ENCODE data around the gene PDGFD.

PDGFD gene

GRCh38 chr11:104001561-104002056, 162.3 kb downstream of the PDGFD start:
- Histone ChIP-seq H3K27ac (ENCODE audit: low read length) (no peak overlapping the region), H3K9me3 (ENCODE audit: control insufficient read depth in 2 of 2, low read length in 2 of 2) (no peaks in the 10 kb centered on the region), H3K4me3 (ENCODE audit: low read length in 2 of 2) (no peak overlapping the region), H3K9ac (ENCODE audit: low read length in 2 of 2) (no peak overlapping the region), H3K36me3 (ENCODE audit: control insufficient read depth in 2 of 2, insufficient read depth in 2 of 2, low read length in 2 of 2) (no peaks in the 10 kb centered on the region), H3K4me1 (ENCODE audit: control insufficient read depth, insufficient read depth, low read length) (no peaks in the 10 kb centered on the region), H3K27me3 (ENCODE audit: control insufficient read depth in 1 of 2, insufficient read depth in 2 of 2, low read length in 2 of 2) (no peaks in the 10 kb centered on the region)

- Histone ChIP-seq H3K27ac (ENCODE audit: low read length) (no peak overlapping the region), H3K36me3 (ENCODE audit: control insufficient read depth in 2 of 2, insufficient read depth in 2 of 2, low read length in 2 of 2) (no peaks in the 10 kb centered on the region), H3K9me3 (ENCODE audit: control insufficient read depth in 2 of 2, low read length in 2 of 2) (no peaks in the 10 kb centered on the region), H3K27me3 (ENCODE audit: control insufficient read depth in 1 of 2, insufficient read depth in 2 of 2, low read length in 2 of 2) (no peaks in the 10 kb centered on the region), H3K9ac (ENCODE audit: low read length in 2 of 2) (no peak overlapping the region), H3K4me3 (ENCODE audit: low read length in 2 of 2) (no peak overlapping the region), H3K4me1 (ENCODE audit: control insufficient read depth, insufficient read depth, low read length) (no peaks in the 10 kb centered on the region)
These were observed 163.1 kb downstream of the PDGFD start for GRCh38 chr11:104000798-104001197.

DNA sequence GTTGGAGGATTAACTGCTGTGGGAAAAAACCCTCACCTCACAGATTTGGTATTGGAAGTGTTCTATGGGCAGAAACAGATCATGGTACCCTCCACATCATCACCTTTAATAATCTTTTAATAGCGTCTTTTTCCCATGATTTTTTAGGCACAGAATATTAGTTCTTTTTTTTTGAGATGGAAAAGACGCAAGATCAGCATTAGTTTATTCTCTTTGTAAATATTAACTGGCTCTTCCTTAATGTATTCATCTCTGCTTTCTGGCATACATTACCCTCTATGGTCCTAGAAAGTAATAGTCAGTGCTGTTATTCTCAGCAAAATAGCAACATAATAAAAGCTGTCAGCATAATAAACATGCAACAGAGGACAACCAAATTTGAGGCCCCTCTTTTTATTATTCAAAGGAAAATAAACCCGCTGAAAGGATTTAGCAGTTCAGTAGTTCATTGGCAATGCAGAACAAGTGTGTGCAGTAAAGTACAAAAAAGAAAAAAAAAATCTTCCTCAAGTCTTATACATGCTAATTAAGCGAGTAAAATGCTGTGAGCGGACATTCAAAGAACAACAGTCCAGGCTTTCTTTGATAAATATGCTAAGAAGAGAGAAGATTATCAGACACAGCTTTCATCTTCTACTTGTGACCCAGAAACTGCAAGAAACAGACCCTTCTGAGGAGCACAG, 165.0 kb downstream of the PDGFD start:
- Histone ChIP-seq H3K9ac (ENCODE audit: low read length in 2 of 2) (no peak overlapping the region), H3K27me3 (ENCODE audit: control insufficient read depth in 1 of 2, insufficient read depth in 2 of 2, low read length in 2 of 2) (no peaks in the 10 kb centered on the region), H3K36me3 (ENCODE audit: control insufficient read depth in 2 of 2, insufficient read depth in 2 of 2, low read length in 2 of 2) (no peaks in the 10 kb centered on the region), H3K4me1 (ENCODE audit: control insufficient read depth, insufficient read depth, low read length) (no peaks in the 10 kb centered on the region), H3K9me3 (ENCODE audit: control insufficient read depth in 2 of 2, low read length in 2 of 2) (no peaks in the 10 kb centered on the region), H3K27ac (ENCODE audit: low read length) (no peak overlapping the region), H3K4me3 (ENCODE audit: low read length in 2 of 2) (no peak overlapping the region)

DNA sequence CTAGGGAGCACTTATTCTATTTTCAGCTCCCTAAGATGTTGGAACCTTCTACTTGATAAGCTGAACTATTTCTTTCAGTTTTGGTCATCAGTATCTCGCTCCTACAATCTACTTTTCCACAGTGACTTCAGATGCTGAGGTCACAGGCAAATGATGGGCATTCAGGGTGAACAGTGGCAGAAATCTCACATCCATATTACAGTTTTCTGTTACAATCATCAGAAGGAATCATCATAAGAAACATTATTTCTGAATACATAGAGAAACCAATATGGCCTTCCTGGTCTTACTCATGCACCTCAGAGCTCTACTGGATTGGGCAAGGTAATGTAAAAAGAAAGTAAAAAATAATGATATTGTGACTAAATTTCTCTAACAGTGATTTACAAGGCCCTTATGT, 166.9 kb downstream of the PDGFD start:
- no peaks in the 10 kb centered on the region for H3K4me1 ChIP-seq (ENCODE audit: control insufficient read depth, insufficient read depth, low read length)
- H3K9me3 ChIP-seq (ENCODE audit: control insufficient read depth in 2 of 2, low read length in 2 of 2): no peaks in the 10 kb centered on the region
- no peak overlapping the region for H3K4me3 ChIP-seq (ENCODE audit: low read length in 2 of 2)
- no peak overlapping the region for H3K9ac ChIP-seq (ENCODE audit: low read length in 2 of 2)
- H3K27me3 ChIP-seq (ENCODE audit: control insufficient read depth in 1 of 2, insufficient read depth in 2 of 2, low read length in 2 of 2): no peaks in the 10 kb centered on the region
- H3K36me3 ChIP-seq (ENCODE audit: control insufficient read depth in 2 of 2, insufficient read depth in 2 of 2, low read length in 2 of 2): no peaks in the 10 kb centered on the region
- no peak overlapping the region for H3K27ac ChIP-seq (ENCODE audit: low read length)

- H3K9me3 ChIP-seq (ENCODE audit: control insufficient read depth in 2 of 2, low read length in 2 of 2): no peaks in the 10 kb centered on the region
- H3K4me1 ChIP-seq (ENCODE audit: control insufficient read depth, insufficient read depth, low read length): no peaks in the 10 kb centered on the region
- no peaks in the 10 kb centered on the region for H3K27me3 ChIP-seq (ENCODE audit: control insufficient read depth in 1 of 2, insufficient read depth in 2 of 2, low read length in 2 of 2)
- H3K27ac ChIP-seq (ENCODE audit: low read length): no peak overlapping the region
- no peak overlapping the region for H3K4me3 ChIP-seq (ENCODE audit: low read length in 2 of 2)
- H3K9ac ChIP-seq (ENCODE audit: low read length in 2 of 2): no peak overlapping the region
- H3K36me3 ChIP-seq (ENCODE audit: control insufficient read depth in 2 of 2, insufficient read depth in 2 of 2, low read length in 2 of 2): no peaks in the 10 kb centered on the region
These were observed 168.1 kb downstream of the PDGFD start for GRCh38 chr11:103995896-103996295.

DNA sequence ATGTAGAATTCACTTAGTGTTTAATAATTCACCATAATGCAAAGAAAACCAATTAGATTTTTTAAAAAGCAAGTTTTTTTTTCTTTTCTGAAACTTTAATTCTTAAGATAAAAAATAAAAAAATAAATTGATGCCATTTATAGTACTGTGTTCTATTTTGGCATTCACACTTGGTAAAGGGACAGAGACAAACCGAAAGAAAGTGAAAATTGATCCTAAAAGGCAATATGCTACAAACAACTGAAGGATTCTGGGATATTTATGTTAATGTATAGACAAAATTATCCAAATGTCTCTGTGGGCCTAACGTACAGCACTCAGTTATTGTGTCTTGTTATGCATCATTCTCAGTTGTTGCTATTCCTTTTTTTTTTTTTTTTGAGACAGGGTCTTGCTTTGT, 169.4 kb downstream of the PDGFD start:
- H3K36me3 ChIP-seq (ENCODE audit: control insufficient read depth in 2 of 2, insufficient read depth in 2 of 2, low read length in 2 of 2): no peaks in the 10 kb centered on the region
- no peaks in the 10 kb centered on the region for H3K4me1 ChIP-seq (ENCODE audit: control insufficient read depth, insufficient read depth, low read length)
- H3K27me3 ChIP-seq (ENCODE audit: control insufficient read depth in 1 of 2, insufficient read depth in 2 of 2, low read length in 2 of 2): no peaks in the 10 kb centered on the region
- no peaks in the 10 kb centered on the region for H3K9me3 ChIP-seq (ENCODE audit: control insufficient read depth in 2 of 2, low read length in 2 of 2)
- no peak overlapping the region for H3K4me3 ChIP-seq (ENCODE audit: low read length in 2 of 2)
- no peak overlapping the region for H3K9ac ChIP-seq (ENCODE audit: low read length in 2 of 2)
- H3K27ac ChIP-seq (ENCODE audit: low read length): no peak overlapping the region

DNA sequence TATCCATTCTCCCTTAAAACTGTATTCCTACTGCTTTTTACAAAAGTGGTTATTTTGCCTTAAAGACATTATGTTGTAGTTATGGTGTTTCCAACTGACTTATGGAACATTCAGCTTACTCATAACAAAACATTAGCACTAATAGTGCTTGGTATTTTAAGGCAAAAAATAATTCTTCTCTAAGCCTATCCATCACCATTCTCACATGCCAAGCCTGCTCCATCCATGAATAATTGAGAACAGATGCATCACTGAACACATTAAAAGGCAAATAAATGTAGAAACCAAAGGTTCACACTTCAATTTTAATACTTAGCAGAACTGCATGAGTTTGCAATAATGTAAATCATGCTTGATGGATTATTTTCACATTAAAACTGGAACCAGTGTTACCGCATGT, 169.9 kb downstream of the PDGFD start:
- Histone ChIP-seq H3K4me3 (ENCODE audit: low read length in 2 of 2) (no peak overlapping the region), H3K27me3 (ENCODE audit: control insufficient read depth in 1 of 2, insufficient read depth in 2 of 2, low read length in 2 of 2) (no peaks in the 10 kb centered on the region), H3K36me3 (ENCODE audit: control insufficient read depth in 2 of 2, insufficient read depth in 2 of 2, low read length in 2 of 2) (no peaks in the 10 kb centered on the region), H3K9ac (ENCODE audit: low read length in 2 of 2) (no peak overlapping the region), H3K4me1 (ENCODE audit: control insufficient read depth, insufficient read depth, low read length) (no peaks in the 10 kb centered on the region), H3K27ac (ENCODE audit: low read length) (no peak overlapping the region), H3K9me3 (ENCODE audit: control insufficient read depth in 2 of 2, low read length in 2 of 2) (no peaks in the 10 kb centered on the region)

DNA sequence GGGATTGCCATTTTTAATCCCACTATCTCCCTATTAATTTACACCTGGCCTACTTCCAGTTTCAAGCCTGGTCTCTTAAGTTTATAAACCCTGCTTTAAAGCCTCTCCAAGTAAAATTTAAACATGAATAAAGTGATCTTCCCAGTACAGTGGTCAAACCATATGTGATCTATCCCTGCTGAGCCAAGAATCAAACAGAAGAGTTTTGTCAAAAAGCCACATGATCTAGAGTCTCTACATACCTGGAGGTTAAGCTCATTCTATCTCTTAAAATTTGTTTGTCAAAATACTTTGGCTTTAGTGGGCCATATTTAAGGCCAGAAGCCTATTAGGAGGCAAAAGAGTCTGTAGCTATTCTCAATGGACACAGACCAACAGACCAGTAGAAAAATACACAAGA, 170.4 kb downstream of the PDGFD start:
- no peaks in the 10 kb centered on the region for H3K36me3 ChIP-seq (ENCODE audit: control insufficient read depth in 2 of 2, insufficient read depth in 2 of 2, low read length in 2 of 2)
- no peak overlapping the region for H3K4me3 ChIP-seq (ENCODE audit: low read length in 2 of 2)
- no peak overlapping the region for H3K9ac ChIP-seq (ENCODE audit: low read length in 2 of 2)
- no peaks in the 10 kb centered on the region for H3K4me1 ChIP-seq (ENCODE audit: control insufficient read depth, insufficient read depth, low read length)
- H3K27ac ChIP-seq (ENCODE audit: low read length): no peak overlapping the region
- no peaks in the 10 kb centered on the region for H3K9me3 ChIP-seq (ENCODE audit: control insufficient read depth in 2 of 2, low read length in 2 of 2)
- H3K27me3 ChIP-seq (ENCODE audit: control insufficient read depth in 1 of 2, insufficient read depth in 2 of 2, low read length in 2 of 2): no peaks in the 10 kb centered on the region

GRCh38 chr11:103988595-103988969, 175.4 kb downstream of the PDGFD start:
- Histone ChIP-seq H3K27ac (ENCODE audit: low read length) (no peak overlapping the region), H3K36me3 (ENCODE audit: control insufficient read depth in 2 of 2, insufficient read depth in 2 of 2, low read length in 2 of 2) (no peaks in the 10 kb centered on the region), H3K4me3 (ENCODE audit: low read length in 2 of 2) (no peak overlapping the region), H3K9me3 (ENCODE audit: control insufficient read depth in 2 of 2, low read length in 2 of 2) (no peaks in the 10 kb centered on the region), H3K9ac (ENCODE audit: low read length in 2 of 2) (no peak overlapping the region), H3K27me3 (ENCODE audit: control insufficient read depth in 1 of 2, insufficient read depth in 2 of 2, low read length in 2 of 2) (no peaks in the 10 kb centered on the region), H3K4me1 (ENCODE audit: control insufficient read depth, insufficient read depth, low read length) (no peaks in the 10 kb centered on the region)

DNA sequence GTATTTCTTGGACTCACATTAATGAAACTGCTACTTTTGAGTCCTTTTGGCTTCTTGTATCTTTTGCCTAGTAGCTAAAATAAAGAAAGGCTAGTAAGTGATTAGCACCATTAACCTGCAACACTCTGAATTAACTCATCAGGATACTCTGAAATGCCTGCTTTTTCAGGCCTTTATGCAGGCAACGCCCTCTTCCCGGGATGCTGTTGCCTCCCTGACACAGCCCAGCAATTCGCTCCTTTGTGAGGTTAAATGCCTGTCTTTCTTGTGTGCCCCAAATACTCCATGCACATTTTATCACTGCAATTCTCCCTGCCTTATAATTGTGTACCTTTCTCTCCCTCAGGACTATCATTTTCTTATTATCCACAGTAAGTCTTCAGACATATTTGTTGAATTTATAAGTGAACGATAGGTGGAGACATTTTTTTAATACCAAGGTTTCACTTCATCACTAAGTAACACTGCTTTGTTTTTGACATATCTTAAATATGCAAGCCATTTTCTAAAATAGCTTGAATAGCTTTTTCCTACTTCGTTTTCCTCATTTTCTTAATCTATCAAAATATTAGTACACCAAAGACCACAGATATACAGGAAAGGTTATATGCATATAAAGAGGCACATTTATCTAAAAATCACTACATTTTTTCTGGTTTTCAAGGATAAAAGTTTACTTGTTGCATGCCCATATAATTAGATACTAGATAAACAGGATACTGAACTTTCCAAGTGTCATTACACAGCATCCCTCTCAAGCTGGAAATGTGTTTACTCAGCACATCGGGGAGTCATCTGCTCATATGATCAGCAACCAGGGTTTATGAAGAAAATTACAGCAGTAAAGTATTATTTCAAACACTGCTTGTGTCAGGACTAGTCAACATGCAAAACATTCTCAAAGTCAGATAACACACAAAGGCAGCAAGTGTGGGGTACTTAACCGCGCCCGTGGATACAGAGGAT, 176.0 kb downstream of the PDGFD start:
- H3K36me3 ChIP-seq (ENCODE audit: control insufficient read depth in 2 of 2, insufficient read depth in 2 of 2, low read length in 2 of 2): no peaks in the 10 kb centered on the region
- H3K4me1 ChIP-seq (ENCODE audit: control insufficient read depth, insufficient read depth, low read length): no peaks in the 10 kb centered on the region
- no peaks in the 10 kb centered on the region for H3K9me3 ChIP-seq (ENCODE audit: control insufficient read depth in 2 of 2, low read length in 2 of 2)
- no peak overlapping the region for H3K4me3 ChIP-seq (ENCODE audit: low read length in 2 of 2)
- no peak overlapping the region for H3K9ac ChIP-seq (ENCODE audit: low read length in 2 of 2)
- H3K27me3 ChIP-seq (ENCODE audit: control insufficient read depth in 1 of 2, insufficient read depth in 2 of 2, low read length in 2 of 2): no peaks in the 10 kb centered on the region
- no peak overlapping the region for H3K27ac ChIP-seq (ENCODE audit: low read length)

DNA sequence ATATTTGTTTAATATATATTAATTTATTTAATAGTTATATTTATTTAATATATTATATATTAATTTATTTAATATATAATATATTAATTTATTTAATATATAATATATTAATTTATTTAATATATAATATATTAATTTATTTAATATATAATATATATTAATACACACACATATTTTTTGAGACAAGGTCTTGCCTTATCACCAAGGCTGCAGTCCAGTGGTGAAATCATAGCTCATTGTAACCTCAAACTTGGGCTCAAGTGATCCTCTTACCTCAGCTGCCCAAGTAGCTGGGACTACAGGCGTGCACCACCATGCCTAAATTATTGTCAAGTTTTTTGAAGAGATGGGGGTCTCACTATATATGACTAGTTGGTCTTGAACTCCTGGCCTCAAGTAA, 178.9 kb downstream of the PDGFD start:
- Histone ChIP-seq H3K4me3 (ENCODE audit: low read length in 2 of 2) (no peak overlapping the region), H3K9ac (ENCODE audit: low read length in 2 of 2) (no peak overlapping the region), H3K4me1 (ENCODE audit: control insufficient read depth, insufficient read depth, low read length) (no peaks in the 10 kb centered on the region), H3K27ac (ENCODE audit: low read length) (no peak overlapping the region), H3K9me3 (ENCODE audit: control insufficient read depth in 2 of 2, low read length in 2 of 2) (no peaks in the 10 kb centered on the region), H3K36me3 (ENCODE audit: control insufficient read depth in 2 of 2, insufficient read depth in 2 of 2, low read length in 2 of 2) (no peaks in the 10 kb centered on the region), H3K27me3 (ENCODE audit: control insufficient read depth in 1 of 2, insufficient read depth in 2 of 2, low read length in 2 of 2) (no peaks in the 10 kb centered on the region)

Measured in stomach smooth muscle (tissue), 2 donors.